Fibroblast of skin of right biceps (primary cell): ENCODE data around the gene CLCN6.

Experiments used
- DNase-seq: peaks from one replicate; pipeline ENCODE4 v3.0.0-alpha.2; 2013

Gene CLCN6

DNA sequence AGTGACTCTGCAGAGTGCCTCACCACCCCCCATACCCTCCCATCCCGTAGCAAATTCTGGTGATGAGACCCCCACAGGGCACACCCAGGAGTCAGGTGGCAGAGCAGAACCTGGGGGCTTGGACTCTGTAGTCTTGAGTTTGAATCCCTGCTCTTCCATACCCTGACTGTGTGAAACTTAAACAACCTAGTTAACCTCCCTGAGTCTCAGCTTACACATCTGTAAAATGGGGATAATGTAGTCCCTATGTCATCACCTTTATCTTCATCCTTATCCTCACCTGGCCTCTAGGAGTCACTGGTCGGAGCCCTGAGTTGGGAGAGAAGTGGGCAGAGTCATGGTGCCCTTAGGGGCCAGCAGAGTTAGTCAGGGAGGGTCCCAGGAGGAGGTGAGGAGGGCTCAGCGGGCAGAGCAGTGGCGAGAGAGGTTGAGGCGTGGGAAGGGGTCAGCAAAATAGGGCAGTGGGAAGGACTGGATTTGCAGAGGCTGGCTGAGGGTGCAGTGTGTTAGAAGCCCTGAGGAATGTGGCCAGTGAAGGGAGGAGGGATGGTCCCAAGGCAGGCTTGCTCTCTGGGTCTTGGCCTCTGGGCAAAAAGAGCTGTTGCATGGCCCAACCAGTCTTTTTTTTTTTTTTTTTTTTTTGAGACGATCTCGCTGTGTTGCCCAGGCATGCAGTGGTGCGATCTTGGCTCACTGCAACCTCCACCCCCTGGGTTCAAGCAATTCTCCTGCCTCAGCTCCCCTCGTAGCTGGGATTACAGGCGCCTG is 25.4 kb upstream of the CLCN6 start:
- no peak for DNase-seq

DNA sequence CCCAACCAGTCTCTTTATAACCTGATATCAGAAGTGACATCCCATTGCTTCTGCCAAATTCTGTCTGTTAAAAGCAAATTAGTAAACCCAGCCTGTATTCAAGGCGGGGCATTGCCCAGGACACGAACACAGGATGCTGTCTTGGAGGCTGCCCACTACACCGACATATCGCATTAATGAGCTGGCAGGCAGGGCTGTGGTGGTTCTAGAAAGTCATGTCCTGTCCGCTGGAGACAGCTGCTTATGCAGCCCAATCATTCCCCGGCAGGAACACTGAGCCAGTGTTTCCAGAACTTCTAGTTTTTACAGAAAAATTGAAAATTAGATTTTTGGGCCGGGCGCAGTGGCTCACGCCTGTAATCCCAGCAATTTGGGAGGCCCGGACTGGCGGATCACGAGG is 24.7 kb upstream of the CLCN6 start:
- DNase-seq, result no peak

DNA sequence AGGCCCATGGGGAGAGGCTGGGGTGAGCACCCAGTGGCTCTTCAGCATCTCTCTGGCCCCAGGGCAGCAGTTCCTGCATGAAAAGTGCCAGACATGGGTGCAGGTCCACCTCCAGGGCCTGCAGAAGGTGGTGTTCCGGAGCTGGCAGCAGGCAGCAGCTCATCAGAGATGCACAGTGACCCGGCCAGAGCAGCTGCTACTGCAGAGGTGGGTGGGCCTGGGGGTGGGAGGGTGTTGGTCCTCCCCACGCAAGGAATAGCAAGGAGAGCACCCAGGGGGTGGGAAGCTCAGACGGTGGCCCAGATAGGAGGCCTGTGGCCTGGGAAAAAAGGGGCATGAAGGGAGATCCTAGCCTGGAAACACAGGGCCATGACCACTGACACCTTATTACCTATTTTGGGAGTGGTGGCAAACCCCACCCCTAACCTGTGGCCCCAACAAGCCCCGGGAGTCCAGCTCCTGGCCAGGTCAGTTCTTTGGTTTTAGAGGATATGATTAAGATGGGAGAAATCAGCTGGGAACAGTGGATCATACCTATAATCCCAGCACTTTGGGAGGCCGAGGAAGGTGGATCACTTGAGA is 23.8 kb upstream of the CLCN6 start:
- no peak for DNase-seq

DNA sequence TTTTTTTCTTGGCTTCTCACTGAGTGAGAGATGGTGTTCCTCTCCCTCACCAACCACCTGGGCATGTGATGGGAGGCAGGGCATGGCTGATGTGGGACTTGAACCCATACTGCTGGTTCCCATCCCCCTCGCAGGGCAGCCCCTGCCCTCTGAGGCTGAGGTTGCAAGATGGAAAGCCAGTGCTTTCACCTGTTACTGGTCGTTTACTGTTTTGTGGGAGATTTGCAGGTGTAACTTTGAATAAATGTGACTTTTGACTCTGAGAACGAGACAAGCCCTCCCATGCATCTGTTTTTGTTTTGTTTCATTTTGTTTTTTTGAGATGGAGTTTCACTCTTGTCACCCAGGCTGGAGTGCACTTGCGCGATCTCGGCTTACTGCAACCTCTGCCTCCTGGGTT is 22.4 kb upstream of the CLCN6 start:
- DNase-seq, result no peak

DNA sequence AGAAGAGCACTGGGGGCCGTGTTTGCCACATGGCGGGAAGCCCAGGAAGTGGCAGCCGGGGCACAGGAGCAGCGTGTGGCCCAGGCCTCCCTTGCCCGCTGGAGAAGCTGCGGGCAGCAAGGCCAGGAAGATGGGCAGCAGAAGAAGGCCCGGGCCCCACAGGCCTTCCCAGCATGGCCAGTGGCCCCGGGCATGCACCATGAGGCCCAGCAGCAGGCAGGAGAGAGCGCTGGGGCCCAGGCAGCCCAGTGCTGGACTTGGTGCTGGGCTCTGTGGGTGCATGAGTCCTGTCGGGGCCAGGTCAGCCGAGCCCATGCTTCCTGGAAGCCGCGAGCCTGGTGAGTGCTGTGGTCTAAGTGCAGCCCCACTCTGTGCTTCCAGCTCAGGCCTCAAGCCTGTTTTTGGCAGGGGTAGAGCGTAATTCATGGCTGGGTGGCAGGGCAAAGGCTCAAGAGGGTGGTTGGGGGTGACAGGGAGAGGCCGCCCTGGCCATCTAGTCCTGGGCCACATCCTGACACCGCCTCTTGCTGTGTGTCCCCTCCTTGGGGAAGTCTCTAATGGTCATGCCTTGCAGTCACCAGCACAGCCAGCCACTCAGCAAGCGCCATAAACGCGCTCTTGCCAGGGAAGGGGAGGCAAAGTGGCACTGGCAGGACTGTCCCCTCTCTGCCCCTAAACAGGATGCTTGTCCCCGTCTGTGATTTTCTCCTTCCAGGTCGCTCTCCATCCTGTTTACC is 21.6 kb upstream of the CLCN6 start:
- DNase-seq, result no peak

DNA sequence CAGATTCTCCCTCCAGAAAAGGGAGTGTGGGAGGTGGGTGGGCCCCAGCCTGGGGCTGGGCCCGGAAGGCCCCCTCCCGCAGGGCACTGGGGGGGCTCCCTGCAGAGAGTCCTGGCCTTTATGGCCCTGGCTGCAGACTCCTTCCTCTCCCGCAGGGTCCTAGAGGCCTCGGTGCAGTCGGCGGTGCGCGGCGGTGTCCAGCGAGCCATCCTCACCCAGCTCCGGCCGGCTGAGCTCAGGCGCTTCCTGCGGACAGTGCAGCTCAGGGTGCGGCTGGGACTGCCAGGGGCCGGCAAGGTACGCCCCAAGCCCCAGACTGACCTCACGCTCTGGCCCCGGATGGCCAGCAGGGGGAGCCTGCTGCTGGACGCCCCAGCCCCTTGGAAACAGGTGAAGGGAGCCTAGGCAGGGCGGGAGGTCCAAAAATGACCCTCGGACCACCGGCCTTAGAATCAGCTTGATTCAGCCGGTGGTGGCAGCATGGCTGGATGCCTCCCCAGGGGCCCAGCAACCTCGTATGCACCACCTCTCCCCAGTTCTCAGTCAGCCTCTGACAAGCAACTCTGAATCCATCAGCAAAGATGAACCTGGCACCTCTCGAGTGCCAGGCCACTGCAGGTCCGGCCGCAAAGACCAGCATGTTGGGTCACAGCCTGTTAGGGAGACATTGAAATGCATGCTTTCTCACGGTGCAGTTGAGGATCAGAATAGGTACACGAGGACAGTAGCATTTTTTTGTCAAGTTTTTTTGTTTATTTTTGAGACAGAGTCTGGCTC is 20.8 kb upstream of the CLCN6 start:
- DNase-seq, result peak; percentile 29

DNA sequence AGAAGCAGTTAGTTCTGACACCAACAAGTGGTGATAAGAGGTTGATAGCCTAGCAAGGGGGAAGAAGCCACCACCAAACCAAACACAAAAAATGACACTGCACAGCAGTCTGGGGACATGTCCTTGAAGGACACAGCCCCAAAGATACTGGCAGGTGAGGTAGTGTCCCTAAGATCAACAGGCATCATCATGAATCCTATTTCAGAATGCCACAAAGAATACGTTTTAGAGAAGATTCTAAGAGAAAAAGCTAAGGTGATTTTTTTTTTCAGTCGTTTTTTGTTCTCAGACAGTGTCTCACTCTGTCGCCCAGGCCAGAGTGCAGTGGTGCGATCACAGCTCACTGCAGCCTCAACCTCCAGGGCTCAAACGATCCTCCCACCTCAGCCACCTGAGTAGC is 19.8 kb upstream of the CLCN6 start:
- no peak for DNase-seq

DNA sequence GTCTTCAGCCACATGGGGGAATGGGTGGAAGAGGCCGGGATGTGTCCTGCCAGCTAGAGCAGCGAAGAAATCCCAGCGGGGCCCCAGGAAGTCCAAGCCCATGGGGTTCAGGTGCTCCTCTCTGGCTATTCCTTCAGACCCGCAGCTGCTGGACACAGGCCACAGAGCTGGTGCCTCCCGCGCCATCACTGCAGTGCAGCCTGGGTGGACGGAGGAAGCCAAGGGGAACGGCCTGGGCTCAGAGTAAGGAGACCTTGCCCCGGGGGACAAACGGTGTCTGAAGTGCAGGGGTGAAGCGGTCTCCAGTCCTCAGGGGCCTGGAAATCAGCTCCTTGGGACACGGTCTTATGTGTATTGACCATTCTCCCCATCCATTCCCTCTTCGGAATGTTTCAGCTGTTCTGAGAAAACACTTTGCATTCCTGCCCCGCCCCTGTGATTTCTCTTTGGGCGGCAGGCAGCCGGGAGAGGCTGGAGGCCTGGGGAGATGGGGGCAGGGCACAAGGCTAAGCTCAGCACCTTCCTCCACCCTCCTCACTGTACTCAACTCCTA is 18.7 kb upstream of the CLCN6 start:
- peak; percentile 43 for DNase-seq

DNA sequence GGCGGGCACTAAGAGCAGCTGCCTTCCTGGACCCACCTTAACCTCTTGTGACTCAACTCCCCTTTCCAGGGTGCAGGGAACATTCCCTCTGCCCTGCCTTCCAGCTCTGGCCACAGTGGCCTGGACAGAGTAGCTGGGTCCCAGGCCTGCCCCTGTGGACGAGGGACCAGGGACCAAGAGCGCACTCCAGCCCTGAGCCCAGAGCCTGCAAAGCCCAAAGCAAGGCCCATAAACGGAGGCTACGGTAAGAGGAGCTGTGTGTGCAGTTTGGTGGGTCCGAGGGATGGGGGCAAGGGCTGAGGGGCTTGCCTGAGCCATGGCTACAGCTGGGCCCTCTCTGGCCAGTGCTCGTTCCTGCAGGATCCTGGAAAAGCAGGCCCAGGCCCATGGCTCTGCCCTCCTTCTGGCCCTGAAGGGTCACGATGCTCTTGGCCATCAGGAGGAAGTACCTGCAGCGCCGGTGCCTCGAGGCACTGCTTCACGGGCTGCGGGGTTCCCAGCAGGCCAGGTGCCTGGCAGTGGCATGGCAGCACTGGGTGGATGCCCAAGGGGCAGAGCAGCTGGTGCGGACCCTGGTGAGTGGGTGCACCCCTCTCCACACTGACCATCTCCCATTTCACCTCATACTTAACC is 18.1 kb upstream of the CLCN6 start:
- no peak for DNase-seq

DNA sequence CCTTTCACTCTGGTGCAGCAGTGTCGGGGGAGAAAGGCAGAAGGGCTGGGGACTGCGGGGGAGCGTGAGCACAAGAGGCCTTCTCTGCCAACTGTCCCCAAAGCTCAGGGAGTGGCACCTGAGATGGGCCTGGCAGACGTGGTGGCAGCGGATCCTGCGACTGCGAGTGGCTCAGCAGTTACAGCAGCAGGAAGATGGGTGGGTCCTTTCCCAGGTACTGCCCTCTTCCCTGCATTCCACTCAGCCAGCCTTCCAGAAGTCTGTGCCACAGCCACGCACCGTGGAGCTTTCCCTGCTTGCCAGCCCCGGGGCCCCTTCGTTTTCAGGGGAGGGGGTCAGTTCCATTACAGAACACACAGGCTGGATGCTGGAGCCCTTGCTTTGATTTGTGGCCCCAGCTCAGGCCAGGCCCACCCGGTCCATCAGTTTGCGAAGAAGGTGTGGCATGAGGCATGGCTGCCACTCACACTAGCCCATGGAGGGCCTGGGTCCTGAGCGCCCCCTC is 17.4 kb upstream of the CLCN6 start:
- DNase-seq, result no peak

DNA sequence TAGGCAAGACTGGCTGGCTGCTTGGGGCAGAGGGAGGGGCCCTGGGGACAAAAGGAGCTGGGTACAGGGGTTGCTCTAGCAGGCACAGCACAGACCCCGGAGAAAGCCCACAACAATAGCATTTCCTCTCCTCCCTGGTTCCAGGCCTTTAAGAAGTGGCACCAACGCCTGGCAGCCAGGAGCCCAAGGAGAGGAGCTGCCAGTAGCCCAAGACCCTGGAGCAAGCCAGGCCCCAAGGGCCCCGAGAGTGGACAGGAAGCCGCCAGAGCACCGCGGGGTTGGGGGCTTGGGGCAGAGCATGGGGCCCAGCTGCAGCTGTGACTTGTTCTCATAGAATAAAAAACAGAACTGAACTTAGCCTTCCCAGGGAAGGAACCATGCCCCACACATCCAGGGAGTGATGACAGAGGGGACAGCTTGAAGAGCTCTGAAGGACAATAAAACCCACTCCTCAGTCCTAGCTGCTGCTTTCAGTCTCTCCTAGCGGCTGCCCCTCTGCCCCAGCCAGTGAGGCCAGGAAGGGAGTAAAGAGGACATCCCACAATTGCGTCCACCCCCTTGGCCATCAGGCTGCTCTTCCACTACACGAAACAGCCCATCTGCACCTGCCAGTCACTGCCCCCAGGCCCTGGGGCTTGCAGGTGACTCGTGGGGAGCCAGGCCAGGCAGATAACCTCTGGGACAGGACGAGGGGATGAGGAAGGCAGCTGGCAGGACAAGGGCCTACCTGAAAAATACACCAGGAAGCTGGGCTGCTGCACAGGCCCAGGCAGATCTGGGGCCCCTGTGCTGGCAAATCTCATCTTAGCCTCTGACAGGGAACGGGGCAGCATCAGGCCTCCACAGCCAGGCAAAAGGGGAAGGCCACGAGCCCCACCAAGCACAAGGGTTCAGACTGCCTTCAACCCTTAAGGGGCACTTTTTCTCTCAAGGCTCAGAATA is 16.6 kb upstream of the CLCN6 start:
- no peak for DNase-seq

DNA sequence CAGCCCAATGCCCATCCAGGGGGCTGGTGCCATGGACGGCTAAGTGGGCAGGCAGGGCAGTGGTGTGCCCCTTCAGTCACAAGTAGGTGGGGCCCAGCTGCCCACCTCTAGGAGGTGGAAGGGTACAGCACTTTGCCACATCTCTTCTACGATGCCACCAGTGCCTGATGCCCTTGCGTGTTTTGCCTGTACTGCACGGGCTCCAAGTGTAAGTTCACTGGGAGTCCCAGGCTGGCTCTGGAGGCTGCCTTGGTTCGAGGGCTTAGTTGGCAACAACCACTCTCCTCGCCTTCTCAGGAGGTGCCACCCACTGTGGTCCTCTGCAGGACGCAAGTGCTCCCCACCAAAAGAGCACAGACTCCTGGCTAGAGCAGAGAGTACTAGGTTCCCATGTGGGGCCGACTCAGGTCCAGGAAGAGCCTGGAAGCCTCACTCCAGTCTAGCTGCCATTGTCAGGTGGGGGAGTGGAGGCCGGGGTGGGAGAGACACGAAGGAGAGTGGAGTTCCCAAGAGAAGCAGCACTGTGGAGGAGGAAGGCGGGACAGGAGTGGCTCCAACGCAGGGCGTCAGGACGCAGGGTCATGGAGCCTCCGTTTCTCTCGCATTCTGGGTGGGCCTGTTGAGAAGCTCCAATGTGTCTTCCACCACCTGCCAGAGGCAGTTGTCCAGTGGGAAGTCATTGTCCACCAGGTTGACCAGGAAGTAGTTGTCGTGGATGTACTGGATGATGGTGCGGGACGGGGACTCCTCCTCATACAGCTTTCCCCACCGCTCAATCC is 15.7 kb upstream of the CLCN6 start:
- no peak for DNase-seq

DNA sequence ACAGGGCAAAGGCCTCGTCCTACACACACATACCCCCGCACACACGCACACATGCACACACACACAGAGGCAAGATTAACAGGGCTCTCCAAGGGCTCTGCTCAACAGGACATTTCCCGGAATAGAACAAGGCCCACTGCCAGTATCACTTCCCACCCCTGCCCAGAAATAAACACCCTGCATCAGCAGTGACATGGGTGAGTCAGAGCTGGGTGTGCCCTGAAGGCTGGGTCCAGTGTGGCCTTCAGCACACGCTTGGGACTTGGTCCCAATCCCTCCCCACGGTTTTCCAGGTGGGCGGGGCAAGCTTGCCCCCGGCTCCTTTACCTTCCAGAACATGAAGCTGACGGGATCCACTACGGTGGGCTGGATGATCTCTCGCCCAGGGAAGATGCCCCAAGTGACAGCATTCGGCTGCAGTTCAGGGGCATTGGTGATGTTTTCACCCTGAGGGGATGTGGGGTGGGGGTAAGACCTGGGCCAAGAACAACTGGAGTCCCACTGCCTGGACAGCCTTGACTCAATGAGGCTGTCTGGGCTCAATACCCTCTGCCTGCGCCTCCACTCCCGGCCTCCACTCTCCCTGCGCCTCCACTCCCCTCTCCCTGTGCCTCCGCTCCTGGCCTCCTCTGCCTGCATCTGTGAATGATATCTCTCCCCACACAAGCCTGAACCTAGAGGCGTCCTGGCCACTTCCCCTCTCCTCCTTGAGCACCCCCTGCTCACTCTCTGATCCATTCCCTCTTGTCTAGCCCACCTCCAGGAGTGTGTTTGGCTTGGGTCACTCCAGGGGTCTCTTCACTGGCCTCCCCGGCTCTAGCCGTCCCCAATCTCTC is 14.9 kb upstream of the CLCN6 start:
- peak; percentile 66 for DNase-seq

DNA sequence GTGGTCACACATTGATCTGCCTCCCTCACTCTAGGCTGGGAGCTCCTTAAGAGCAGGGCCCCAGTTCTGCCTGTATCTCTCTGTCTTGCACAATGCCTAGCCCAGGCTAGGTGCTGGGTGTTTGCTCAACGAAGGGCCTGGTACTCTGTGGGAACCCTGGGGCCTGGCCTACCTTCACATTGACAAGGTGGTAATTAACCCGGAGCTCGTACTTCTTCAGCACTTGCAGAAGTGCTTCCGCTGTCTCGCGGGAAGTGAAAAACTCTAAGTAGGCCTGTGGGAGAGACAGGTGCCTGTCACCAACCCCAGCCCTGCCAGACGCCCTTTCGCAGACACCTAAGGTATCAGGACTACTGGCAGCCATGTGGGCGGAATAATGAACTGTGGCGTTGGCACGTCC is 13.9 kb upstream of the CLCN6 start:
- no peak for DNase-seq

DNA sequence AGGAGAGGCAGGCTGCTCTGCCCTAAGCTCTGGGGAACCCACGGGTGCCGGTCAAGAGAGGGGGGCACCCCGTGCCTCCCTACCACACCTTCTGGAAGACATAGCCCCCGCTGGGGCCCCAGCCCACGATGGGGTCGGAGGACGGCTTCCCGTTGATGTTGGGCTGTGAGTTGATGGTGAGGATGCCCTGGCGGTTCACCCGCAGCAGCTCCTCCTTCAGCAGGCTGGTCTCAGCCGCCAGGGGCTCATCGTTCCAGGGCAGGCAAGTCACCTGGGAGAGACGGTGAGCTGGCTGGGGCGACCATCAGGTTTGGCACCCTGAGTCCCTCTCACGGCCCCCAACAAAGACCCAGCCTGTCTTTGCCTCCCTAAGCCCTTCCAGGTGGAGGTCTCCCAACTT is 12.2 kb upstream of the CLCN6 start:
- DNase-seq, result no peak

DNA sequence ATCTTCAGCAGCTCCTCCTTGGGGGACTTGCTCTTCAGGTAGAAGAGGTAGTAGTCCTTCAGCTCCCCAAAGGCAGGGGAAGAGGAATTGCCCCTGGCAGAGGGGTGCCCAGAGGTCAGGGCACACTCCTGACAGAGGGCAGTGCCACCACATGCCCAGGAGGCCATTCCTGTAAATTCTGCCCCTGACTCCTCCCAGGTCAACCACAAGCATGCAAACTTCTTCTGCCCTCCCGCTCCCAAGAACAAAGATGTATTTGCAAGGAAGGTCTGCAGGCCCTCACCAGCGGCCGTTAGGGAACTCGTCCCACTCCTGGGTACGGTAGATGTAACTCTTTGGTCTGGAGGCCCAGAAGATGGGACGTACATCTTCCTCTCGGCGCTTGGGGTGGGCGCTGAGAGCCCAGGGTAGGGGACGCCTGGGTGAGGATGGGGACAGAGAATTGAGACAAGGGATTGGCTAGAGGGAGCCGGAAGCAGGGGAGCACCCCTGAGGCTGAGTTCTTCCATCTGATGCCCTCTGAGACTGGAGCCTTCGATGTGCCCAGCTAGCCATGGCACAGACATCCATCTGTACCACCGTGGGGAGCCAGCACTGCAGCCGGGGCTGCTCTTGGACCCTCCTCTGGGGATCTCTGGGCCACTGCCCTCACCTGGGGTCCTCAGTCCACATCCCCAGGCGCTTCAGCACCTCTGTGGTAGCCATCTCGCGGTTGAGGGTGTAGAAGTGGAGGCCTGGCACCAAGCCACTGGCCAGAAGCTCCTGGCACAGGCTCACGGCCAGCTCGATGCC is 11.3 kb upstream of the CLCN6 start:
- DNase-seq, result no peak

DNA sequence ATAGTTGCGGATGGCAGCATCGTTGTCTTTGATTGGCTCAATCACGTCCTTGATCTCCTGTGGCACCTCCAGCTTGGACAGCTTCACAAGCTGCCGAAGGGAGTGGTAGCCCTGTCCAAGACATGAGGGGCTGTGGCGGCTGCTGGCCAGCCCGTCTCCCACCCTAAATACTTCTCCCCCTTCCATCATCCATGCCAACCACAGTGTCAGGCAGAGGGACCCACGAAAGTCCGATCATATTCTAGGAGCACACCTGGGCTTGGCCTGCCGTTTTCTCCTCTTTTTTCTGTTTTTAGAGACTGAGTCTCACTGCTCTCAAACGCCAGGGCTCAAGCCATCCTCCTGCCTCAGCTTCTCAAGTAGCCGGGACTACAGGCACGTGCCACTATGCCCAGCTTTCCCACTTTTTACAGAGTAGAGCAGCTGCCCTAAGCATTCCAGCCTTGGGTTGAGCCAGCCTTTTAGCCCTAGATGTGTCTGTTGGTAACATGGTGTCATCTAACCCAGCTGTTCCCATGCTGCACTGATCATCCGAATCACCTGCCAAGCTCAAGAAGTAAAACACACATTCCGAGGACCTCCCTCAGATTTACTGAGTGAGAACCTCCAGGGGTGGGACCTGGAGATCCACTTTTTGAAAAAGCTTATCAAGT is 10.6 kb upstream of the CLCN6 start:
- no peak for DNase-seq
